Astrocyte of the spinal cord (primary cell): Measurements from ENCODE around the gene TBX20.
"Not testable (repeated sequence)": the region's sequence is repeated elsewhere in the genome, so short reads cannot be mapped to it uniquely, and the experiment has no call there.

ENCODE experiments used
- DNase-seq: peaks from one replicate; pipeline ENCODE4 v3.0.0; 2011; ENCODE audit warnings: low read depth, low spot score
- H3K4me3 ChIP-seq: 2 replicates; pipeline ENCODE4 v1.5.1; 2011; ENCODE audit warnings: low read depth, mild to moderate bottlenecking, low read length, moderate library complexity
- in situ Hi-C: cut with HindIII; loops from 2 replicates; pipeline ENCODE4 v1.10.0; 2017; ENCODE audit warnings: low sequenced_read_pairs
- TF ChIP-seq, protein P1 (sequence below): IDR thresholded peaks from 2 replicates; pipeline ENCODE4 v1.5.1; 2012; ENCODE audit warnings: low read depth, mild to moderate bottlenecking, low read length, inconsistent platforms

The TBX20 gene

DNA sequence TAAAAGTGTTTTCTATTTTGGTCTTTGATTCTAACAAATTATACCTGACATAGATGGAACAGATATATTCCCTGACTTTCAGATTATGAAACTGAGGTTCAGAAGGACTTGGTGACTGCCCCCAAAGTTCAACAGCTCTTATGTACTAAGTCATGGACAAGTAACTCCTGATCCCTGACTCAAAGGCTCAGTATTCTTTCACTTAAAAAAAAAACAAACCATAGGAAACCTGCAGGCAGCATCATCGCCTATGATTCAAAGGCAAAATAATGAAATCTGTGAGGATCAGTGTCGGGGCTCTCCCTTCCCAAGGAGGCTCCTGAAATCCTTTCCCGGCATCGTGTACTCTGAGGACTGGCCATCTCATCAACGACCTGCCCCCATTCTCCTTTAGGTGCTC lies 49.9 kb downstream of the TBX20 start:
- H3K4me3 ChIP-seq, DNase-seq, in situ Hi-C loops: not testable (repeated sequence)

DNA sequence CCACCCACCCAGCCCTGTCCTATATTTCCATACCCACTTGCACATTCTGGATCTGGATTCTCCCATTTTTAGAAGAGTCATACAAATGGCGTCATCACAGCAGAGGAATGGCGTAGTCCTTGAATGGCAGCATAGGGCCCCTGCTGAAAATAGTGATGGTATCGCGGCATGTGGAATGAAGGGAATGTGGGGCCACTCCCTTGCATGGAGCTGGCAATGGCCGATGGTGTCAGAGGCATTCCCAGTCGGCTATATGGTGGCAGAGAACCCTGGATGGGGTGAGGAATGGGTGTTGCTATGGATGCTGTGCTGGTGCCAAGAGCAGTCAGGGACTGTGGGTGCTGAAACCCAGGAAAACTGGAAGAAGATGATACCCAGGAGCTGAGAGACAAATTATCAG lies 51.5 kb downstream of the TBX20 start:
- DNase-seq, in situ Hi-C loops, H3K4me3 ChIP-seq: not testable (repeated sequence)

- H3K4me3 ChIP-seq, in situ Hi-C loops, DNase-seq: not testable (repeated sequence)
Observed at GRCh38 chr7:35200170-35200569, 53.7 kb downstream of the TBX20 start.

DNA sequence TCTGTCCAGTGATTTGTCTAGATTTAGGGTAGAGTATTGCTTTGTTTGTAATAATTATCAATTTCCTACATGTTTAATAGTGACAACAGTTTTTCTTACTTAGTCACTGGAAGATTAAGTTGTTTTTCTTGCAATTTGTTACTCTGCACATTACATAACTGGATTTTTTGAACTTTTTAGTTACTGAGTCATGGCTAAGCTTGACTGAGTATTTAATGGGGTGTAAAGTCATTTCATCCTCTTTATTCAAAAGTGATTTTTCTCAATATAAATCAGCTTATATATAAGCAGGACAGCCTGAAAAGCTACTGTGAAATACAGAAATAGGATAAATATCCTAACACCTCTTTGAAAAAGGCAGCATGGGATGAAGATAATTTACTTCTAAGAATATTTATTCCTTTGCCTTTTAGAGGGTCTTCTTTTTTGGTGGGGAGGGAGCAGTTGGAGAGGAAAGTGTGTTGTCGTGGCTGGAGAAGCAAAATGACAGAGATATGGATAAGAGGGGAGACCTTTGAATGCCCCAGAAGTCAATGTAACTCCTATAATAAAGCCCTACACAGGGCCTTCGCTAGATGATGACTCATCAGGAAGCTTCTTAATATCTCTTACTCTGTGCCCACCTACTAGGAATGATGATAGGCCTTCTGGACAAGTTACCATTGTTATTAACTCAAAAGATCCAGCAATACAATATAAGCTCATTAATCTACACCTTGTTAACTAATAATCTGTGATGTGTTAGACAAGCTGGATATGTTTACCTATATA lies 55.3 kb downstream of the TBX20 start:
- DNase-seq, result peak; percentile 34
- H3K4me3 ChIP-seq, in situ Hi-C loops: not testable (repeated sequence)

GRCh38 chr7:35191571-35191970 lies 62.3 kb downstream of the TBX20 start:
- DNase-seq, in situ Hi-C loops, H3K4me3 ChIP-seq: not testable (repeated sequence)

- in situ Hi-C loops, H3K4me3 ChIP-seq, DNase-seq: not testable (repeated sequence)
Observed at GRCh38 chr7:35190146-35190773, 63.6 kb downstream of the TBX20 start.

DNA sequence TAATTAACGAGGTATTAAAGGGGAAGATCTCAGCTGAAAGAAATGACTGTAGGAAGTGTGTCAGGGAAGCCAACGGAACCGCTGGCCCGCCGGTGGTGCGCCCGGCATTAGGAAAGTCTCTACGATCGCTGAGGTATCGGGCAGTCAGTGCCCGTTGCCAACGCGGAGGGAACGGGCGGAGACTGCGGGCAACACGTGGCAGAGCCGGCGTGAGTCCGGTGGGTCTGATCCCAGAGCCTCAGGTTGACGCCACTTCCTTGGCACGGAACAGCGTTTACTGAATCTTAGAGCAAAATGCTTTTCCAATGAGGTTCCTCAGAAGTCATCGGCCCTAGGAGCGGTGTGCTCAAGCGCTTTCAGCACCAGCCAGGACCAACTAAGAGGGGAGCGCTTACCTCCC lies 67.1 kb downstream of the TBX20 start:
- peak; percentile 43 for DNase-seq
- in situ Hi-C loops, result not testable (repeated sequence)
- peak overlapping the region; percentile 39 for H3K4me3 ChIP-seq

DNA sequence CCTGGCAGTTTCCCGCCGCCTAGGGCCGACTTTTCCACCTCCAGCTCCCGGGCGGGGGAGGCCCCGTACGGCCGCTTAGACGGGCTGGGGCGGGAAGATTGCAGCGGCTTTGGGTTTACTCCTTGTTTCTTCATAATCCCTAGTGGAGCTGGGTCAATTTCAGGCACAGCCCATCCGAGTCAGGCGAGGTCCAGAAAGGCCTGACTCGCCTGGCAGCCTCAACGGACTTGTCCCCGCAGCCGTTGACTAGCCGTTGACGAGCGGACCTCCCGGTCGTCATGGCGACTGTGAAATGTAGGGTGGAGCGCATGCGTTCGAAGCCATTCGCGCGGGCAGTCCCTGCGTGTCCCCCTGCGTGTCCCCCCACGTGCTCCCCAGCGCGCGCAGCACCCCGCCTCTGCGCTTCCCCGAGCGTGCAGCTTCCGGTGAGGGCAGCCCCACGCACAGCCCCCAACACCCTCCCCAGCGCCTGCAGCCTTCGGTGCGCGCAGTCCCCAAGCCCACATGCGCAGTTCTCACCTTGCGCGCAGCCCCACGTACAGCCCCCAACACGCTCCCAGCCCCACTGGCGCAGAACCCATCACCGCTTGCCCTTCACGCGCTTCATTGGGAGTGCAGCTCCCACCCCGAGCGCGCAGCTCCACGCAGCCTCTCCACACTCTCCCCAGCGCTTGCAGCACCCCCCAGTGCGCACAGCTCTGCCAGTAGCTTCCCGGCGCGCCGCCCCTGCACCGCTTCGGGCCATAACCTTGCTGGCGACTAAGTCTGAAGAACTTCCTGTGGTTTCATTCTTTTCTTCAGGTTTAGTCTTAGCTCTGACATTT lies 67.8 kb downstream of the TBX20 start:
- in situ Hi-C loops, result no loop called here
- H3K4me3 ChIP-seq, result peak overlapping the region; percentile 39
- TF ChIP-seq, protein P1, sequence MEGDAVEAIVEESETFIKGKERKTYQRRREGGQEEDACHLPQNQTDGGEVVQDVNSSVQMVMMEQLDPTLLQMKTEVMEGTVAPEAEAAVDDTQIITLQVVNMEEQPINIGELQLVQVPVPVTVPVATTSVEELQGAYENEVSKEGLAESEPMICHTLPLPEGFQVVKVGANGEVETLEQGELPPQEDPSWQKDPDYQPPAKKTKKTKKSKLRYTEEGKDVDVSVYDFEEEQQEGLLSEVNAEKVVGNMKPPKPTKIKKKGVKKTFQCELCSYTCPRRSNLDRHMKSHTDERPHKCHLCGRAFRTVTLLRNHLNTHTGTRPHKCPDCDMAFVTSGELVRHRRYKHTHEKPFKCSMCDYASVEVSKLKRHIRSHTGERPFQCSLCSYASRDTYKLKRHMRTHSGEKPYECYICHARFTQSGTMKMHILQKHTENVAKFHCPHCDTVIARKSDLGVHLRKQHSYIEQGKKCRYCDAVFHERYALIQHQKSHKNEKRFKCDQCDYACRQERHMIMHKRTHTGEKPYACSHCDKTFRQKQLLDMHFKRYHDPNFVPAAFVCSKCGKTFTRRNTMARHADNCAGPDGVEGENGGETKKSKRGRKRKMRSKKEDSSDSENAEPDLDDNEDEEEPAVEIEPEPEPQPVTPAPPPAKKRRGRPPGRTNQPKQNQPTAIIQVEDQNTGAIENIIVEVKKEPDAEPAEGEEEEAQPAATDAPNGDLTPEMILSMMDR, result peak; percentile 25
- peak; percentile 56 for DNase-seq

DNA sequence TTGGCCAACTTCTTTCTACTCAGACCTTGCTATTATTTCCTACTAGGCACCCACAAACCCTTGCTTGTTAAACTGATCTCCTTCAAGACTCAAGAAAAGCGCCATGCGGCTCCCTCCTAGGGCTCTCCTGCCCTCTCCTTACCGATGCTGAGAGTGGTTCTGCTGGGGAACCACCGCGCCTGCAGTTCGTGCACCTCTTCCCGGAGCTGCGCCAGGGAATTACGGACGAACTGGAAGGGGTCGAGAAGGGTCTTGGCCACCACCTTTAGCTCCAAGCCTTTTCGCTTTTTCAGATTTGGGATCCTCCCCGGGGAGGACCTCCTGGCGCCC lies 68.4 kb downstream of the TBX20 start:
- in situ Hi-C loops, result not testable (repeated sequence)
- peak; percentile 5 for DNase-seq
- peak overlapping the region; percentile 39 for H3K4me3 ChIP-seq

GRCh38 chr7:35184961-35185360 lies 68.9 kb downstream of the TBX20 start:
- in situ Hi-C loops, DNase-seq: not testable (repeated sequence)
- H3K4me3 ChIP-seq, result peak overlapping the region; percentile 39

DNA sequence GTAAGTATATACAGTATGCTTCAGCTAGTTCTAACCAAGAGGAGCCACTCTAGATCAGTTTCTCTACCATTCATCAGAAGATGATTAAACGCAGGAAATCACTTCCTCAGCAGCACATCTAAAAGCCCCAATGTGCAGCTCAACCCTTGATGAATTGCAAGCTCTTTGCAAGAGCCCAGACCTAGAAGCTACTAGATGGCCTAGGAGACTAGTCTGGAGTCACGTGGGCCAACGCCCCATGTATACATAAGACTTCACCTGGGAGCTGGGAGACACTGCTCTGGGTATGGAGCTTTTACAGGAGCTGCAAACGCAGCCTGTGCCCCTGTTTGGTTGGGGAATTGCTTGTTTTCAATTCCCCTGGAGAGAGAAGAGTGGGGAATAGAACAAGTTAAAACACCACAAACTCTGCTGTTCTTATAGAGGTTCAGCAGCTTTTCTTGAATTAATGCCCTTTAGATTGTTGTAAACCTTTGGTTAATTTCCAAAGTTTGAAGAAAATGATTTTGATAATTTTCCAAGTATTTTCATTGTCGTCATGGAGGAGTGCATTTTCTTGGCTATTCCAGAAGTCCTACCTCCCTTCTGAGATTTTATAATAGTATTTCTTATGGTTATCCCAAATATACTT lies 69.9 kb downstream of the TBX20 start:
- H3K4me3 ChIP-seq, in situ Hi-C loops, DNase-seq: not testable (repeated sequence)

DNA sequence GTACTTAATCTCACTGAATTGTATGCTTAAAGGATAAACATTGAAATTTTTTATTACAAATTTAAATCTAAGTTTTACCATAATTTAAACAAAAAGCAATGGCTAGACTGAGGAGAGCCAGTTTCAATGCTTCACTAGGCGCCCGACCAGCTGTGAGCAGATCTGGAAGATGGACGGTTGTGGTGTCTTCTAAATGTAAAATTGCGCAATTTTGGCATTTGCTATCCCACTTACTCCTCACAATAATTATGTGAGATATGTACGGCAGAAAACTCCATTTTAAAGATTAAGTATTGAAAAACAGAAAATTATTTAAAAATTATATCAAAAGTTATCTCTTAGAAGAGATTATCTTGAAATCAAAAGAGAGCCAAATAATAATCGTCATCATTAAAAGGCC lies 73.2 kb downstream of the TBX20 start:
- H3K4me3 ChIP-seq, DNase-seq, in situ Hi-C loops: not testable (repeated sequence)

DNA sequence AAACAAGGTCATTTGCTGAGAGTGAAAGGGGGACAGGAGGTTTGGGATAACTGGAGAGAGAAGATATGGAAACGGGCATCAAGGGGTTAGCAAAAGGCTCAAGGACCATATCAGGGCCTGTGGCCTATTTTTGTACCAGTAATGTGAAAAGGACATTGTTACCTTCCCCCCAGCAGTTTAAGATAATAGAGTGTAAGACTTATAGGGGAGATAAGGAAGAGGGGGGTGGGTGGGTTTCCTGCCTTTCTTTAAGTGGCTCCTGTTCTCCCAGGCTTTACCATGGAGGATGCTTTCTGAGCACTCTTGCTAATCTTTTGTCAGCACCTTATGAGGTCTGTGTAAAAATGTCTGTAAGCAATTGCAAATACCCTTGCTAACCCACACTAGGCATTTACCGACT lies 80.7 kb downstream of the TBX20 start:
- H3K4me3 ChIP-seq, DNase-seq, in situ Hi-C loops: not testable (repeated sequence)

GRCh38 chr7:35172131-35172530 lies 81.8 kb downstream of the TBX20 start:
- in situ Hi-C loops, DNase-seq, H3K4me3 ChIP-seq: not testable (repeated sequence)

GRCh38 chr7:35167658-35168057 lies 86.2 kb downstream of the TBX20 start:
- in situ Hi-C loops, H3K4me3 ChIP-seq: not testable (repeated sequence)
- peak; percentile 0 for DNase-seq

DNA sequence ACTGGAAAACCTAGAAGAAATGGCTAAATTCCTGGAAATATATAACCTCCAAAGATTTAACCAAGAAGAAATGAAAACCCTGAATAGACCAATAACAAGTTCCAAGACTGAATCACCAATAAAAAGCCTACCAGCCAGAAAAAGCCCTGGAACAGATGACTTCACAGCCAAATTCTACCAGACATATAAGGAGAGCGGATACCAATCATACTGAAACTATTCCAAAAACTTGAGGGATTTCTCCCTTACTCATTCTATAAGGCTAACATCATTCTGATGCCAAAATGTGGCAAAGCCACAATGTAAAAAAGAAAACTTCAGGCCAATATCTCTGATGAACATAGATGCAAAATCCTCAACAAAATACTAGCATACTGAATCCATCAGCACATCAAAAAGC lies 86.7 kb downstream of the TBX20 start:
- H3K4me3 ChIP-seq, in situ Hi-C loops, DNase-seq: not testable (repeated sequence)
